22Rv1 (cell line): ENCODE data around the gene ATG7.

Source experiments
- CTCF ChIP-seq: fragments of 450-650 bp; IDR thresholded peaks from 2 replicates; pipeline ENCODE4 v1.5.1; 2017; ENCODE audit warnings: mild to moderate bottlenecking
- ZFX ChIP-seq: fragments of 450-650 bp; IDR thresholded peaks from 2 replicates; pipeline ENCODE4 v1.6.1; 2017; ENCODE audit warnings: antibody characterized with exemption, borderline replicate concordance

DNA sequence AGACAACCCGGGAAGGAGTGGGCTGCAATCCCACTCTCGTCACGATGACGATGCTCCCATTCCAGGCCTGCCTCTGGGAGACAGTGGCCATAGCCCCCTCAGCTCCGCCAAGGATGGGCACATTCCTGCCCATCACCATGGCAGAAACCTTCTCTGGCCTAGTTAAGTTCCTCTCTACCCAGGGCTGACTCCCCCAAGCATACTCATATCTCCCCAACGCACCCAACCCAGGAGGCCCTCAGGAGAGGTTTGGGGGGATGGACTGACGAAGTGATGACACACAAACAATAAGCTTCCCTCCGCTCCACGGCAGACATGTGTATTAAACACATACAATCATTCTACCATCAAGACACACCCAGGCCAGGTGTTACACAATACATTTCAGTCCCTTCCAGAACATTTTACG is 311.4 kb downstream of the ATG7 start:
- TF ChIP-seq CTCF (no peak), ZFX (no peak)
